ENCODE data around the gene HSD3B2.

Gene HSD3B2

GRCh38 chr1:119404736-119405135 lies 10.2 kb upstream of the HSD3B2 start:
- DNase-seq = no peak

- no peak for DNase-seq
These were observed 5.2 kb upstream of the HSD3B2 start for GRCh38 chr1:119409731-119410130.

GRCh38 chr1:119410961-119411360 lies 4.0 kb upstream of the HSD3B2 start:
- no peak for DNase-seq

GRCh38 chr1:119416006-119416640 lies 1.2 kb downstream of the HSD3B2 start:
- DNase-seq = no peak

GRCh38 chr1:119419109-119419508 lies 4.2 kb downstream of the HSD3B2 start:
- DNase-seq = no peak

- no peak for DNase-seq
These were observed 5.7 kb downstream of the HSD3B2 start for GRCh38 chr1:119420638-119421037.

- DNase-seq = no peak
These were observed 7.7 kb downstream of the HSD3B2 start for GRCh38 chr1:119422631-119423030.

GRCh38 chr1:119428991-119429390 lies 14.0 kb downstream of the HSD3B2 start:
- no peak for DNase-seq

- DNase-seq = no peak
These were observed 14.7 kb downstream of the HSD3B2 start for GRCh38 chr1:119429687-119430086.

GRCh38 chr1:119430486-119430885 lies 15.5 kb downstream of the HSD3B2 start:
- no peak for DNase-seq

GRCh38 chr1:119431836-119432235 lies 16.9 kb downstream of the HSD3B2 start:
- DNase-seq = no peak

- DNase-seq = no peak
These were observed 20.1 kb downstream of the HSD3B2 start for GRCh38 chr1:119435052-119435451.

- no peak for DNase-seq
These were observed 23.8 kb downstream of the HSD3B2 start for GRCh38 chr1:119438761-119439160.

- no peak for DNase-seq
These were observed 25.9 kb downstream of the HSD3B2 start for GRCh38 chr1:119440721-119441307.

- no peak for DNase-seq
These were observed 27.8 kb downstream of the HSD3B2 start for GRCh38 chr1:119442756-119443155.

- no peak for DNase-seq
These were observed 31.4 kb downstream of the HSD3B2 start for GRCh38 chr1:119446321-119446720.

- DNase-seq = no peak
These were observed 32.6 kb downstream of the HSD3B2 start for GRCh38 chr1:119447344-119448126.

- DNase-seq = peak in 1 of 2 experiments; percentile 30
These were observed 33.2 kb downstream of the HSD3B2 start for GRCh38 chr1:119448127-119448511.

- DNase-seq = peak in 1 of 2 experiments; percentile 48
These were observed 35.0 kb downstream of the HSD3B2 start for GRCh38 chr1:119449971-119450370.

- DNase-seq = no peak
These were observed 36.2 kb downstream of the HSD3B2 start for GRCh38 chr1:119451158-119451557.

- DNase-seq = no peak
These were observed 37.1 kb downstream of the HSD3B2 start for GRCh38 chr1:119452091-119452490.

- no peak for DNase-seq
These were observed 38.1 kb downstream of the HSD3B2 start for GRCh38 chr1:119453021-119453420.

GRCh38 chr1:119462964-119463363 lies 48.0 kb downstream of the HSD3B2 start:
- no peak for DNase-seq

GRCh38 chr1:119463569-119463968 lies 48.6 kb downstream of the HSD3B2 start:
- no peak for DNase-seq
